OCI-LY7 (cell line): Measurements from ENCODE around the gene LMTK3. TPM values are rescaled to one million over a fixed set of nuclear protein-coding genes. Genes with fewer than 3 reads are reported as not detected.

Experiments used
- BruUV-seq: library from RNA; stranded (reverse); fragments of 400-500 nt; replicated peaks from 2 replicates; lab custom pipeline; 2021; lab: Mats Ljungman, UMichigan
- CTCF ChIA-PET: fragments of 300-600 bp; sonication (Branson Sonifier 250); formaldehyde crosslinking; loops from one replicate; lab custom pipeline; 2022; ENCODE audit warnings: antibody characterized with exemption; ENCODE audit not compliant: unreplicated experiment; lab: Charles Lee
- POLR2A ChIA-PET: fragments of 300-600 bp; sonication (Branson Sonifier 250); formaldehyde crosslinking; loops from one replicate; lab custom pipeline; 2022; ENCODE audit warnings: antibody characterized with exemption; lab: Charles Lee
- DNase-seq: peaks from one replicate; pipeline ENCODE4 v3.0.0-alpha.2; 2015; ENCODE audit warnings: low spot score
- H2AFZ ChIP-seq: fragments of 200-600 bp; sonication (generic), shearing (Covaris generic); 2 replicates; pipeline ENCODE4 v1.6.1; 2014; ENCODE audit warnings: mild to moderate bottlenecking, antibody characterized with exemption, low read length, moderate library complexity
- H3K27ac ChIP-seq: fragments of 200-600 bp; sonication (generic); 2 replicates; pipeline ENCODE4 v1.5.1; 2014; ENCODE audit warnings: mixed run types, low read depth, mild to moderate bottlenecking, moderate library complexity, low read length, inconsistent platforms; ENCODE audit not compliant: poor library complexity, severe bottlenecking
- H3K36me3 ChIP-seq: fragments of 200-600 bp; sonication (generic); 2 replicates; pipeline ENCODE4 v1.6.1; 2014; ENCODE audit warnings: mild to moderate bottlenecking, antibody characterized with exemption, low read length, moderate library complexity, mixed read lengths; ENCODE audit not compliant: insufficient read depth
- H3K4me1 ChIP-seq: fragments of 200-600 bp; sonication (generic); 2 replicates; pipeline ENCODE4 v1.5.1; 2014; ENCODE audit warnings: mild to moderate bottlenecking, low read length; ENCODE audit not compliant: insufficient read depth, poor library complexity, severe bottlenecking
- H3K4me2 ChIP-seq: fragments of 200-600 bp; sonication (generic); 2 replicates; pipeline ENCODE4 v1.6.1; 2014; ENCODE audit warnings: mild to moderate bottlenecking, low read length
- H3K4me3 ChIP-seq: fragments of 200-600 bp; sonication (generic); 2 replicates; pipeline ENCODE4 v1.5.1; 2014; ENCODE audit warnings: mild to moderate bottlenecking, low read depth, low read length; ENCODE audit not compliant: poor library complexity, severe bottlenecking
- H3K79me2 ChIP-seq: fragments of 200-600 bp; sonication (generic); 2 replicates; pipeline ENCODE4 v1.6.1; 2016; ENCODE audit warnings: low read depth, mild to moderate bottlenecking, low read length, moderate library complexity, mixed read lengths; ENCODE audit not compliant: insufficient read depth
- H3K9me2 ChIP-seq: fragments of 200-600 bp; sonication (generic); 2 replicates; pipeline ENCODE4 v1.6.1; 2016; ENCODE audit warnings: mild to moderate bottlenecking, low read length, mixed read lengths; ENCODE audit not compliant: insufficient read depth
- H3K9me3 ChIP-seq: fragments of 200-600 bp; sonication (generic); 2 replicates; pipeline ENCODE4 v1.6.1; 2014; ENCODE audit warnings: mild to moderate bottlenecking, mixed run types, low read length, mixed read lengths
- H4K20me1 ChIP-seq: fragments of 200-600 bp; sonication (generic); 2 replicates; pipeline ENCODE4 v1.6.1; 2014; ENCODE audit warnings: mild to moderate bottlenecking, antibody characterized with exemption, low read length, moderate library complexity, mixed read lengths; ENCODE audit not compliant: insufficient read depth
- EZH2phosphoT487 ChIP-seq: fragments of 200-600 bp; sonication (generic); IDR thresholded peaks from 2 replicates; pipeline ENCODE4 v1.6.1; 2018; ENCODE audit warnings: low read depth, borderline replicate concordance, mild to moderate bottlenecking, mixed run types, antibody characterized with exemption, low read length, moderate library complexity, mixed read lengths
- intact Hi-C: fragments of 100-400 bp; cut with micrococcal nuclease; formaldehyde crosslinking; loops from one replicate; pipeline ENCODE4 v1.10.0; 2022; ENCODE audit not compliant: unreplicated experiment
- total RNA-seq, 2 experiments: library from RNA; depleted of rRNA in 1 of 2; stranded (reverse); fragments of >200 nt in 1 of 2; shearing (Covaris generic) in 1 of 2; gene quantifications; 2 replicates each; pipeline ENCODE4 v1.2.3, GENCODE V29; 2014 to 2022
- TF ChIP-seq, protein P1 (sequence below): fragments of 200-600 bp; sonication (generic); conservative IDR thresholded peaks from 2 replicates; pipeline ENCODE4 v1.5.1; 2014; ENCODE audit warnings: mild to moderate bottlenecking, antibody characterized with exemption, low read length, moderate library complexity, mixed read lengths

The LMTK3 gene
- total RNA-seq, 2 experiments from 2014 or later = 1.3 to 9.7 TPM

DNA sequence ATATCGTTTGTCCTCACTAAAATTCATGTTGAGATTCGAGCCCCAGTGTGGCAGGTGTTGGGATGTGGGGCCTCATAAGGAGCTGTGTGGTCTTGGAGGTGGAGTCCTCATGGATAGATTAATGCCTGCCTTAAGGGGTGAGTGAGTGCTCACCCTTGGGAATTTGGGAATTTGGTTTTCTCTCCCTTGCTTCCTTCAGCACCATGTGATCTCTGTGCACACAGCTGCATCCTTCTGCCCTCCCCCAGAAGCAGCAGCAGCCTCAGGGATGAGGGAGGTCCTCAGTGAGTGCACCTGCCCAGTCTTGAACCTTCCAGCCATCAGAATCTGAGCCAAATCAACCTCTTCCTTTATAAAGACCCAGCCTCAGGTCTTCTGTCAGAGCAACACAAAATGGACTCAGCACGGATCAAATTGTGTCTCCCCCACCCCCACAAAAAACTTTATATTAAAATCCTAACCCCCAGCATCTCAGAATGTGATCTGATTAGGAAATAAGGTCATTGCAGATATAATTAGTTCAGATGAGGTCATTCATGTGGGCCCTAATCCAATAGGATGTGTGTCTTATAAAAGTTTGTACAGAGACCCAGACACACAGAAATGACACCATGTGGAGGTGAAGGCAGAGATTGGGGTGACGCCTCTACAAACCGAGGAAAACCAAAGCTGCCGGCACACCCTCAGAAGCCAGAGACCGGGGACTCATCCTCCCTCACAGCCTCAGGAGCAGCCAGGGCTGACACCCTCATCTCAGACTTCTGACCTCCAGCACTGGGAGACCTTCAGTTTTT is 29.6 kb downstream of the LMTK3 start:
- Histone ChIP-seq H3K9me3 (no peaks in the 10 kb centered on the region), H3K36me3 (peaks cover 27% of the 10 kb centered on the region), H3K4me2 (no peak overlapping the region), H3K9me2 (no peaks in the 10 kb centered on the region), H3K4me1 (no peaks in the 10 kb centered on the region), H3K4me3 (no peak overlapping the region), H4K20me1 (no peaks in the 10 kb centered on the region), H3K27ac (no peak overlapping the region), H3K79me2 (no peaks in the 10 kb centered on the region), H2AFZ (no peak overlapping the region)
- TF ChIP-seq EZH2phosphoT487 = no peak
- DNase-seq = no peak
- TSS peak; percentile 66 for BruUV-seq
- ChIA-PET CTCF (no interaction called here), POLR2A (no interaction called here)
- intact Hi-C loops = no loop called here

DNA sequence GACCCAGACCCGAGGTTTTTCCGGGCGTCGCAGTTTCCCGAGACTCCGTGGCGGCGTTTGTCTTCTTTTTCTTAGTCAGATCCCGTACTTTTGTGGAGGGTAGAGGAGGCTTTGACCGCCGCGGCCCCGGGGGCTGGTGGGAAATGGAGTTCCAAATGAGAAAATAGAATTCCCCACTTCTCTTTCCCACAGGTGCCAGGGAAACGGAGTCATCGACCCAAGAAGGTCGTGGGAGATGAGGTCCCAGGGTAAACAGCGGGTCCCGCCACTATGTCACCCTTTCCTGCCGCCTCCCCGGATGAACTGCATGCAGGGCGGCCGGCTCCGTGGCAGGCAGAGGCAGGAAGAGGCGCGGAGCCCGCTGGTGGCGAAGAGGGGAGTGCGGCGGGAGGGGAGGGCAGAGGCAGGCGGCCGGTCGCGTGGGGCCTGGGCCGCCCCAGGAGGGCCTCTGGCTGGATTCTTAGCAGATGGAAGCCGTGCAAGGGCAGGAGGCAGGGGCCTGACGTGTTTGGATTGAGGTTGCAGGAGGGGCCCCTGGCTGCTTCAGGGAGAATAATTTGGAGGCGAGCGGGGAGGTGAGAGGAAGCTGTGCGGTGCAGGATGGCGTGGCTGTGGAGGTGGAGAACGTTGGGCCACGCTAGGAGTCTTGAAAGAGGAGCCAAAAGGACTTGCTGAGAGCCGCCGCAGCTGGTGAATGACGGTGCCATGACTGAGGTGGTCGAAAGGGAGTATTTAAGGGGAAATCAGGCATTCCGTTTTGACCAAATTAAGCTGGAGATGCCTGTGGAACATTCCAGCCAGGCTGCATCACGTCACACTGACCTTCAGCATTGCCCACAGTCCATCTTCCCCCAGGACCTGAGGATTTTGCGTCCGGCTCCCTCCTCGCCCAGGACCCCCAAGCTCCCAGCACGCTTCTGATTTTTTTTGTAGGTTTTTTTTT is 30.8 kb downstream of the LMTK3 start:
- no peak for DNase-seq
- H3K36me3 ChIP-seq = peaks cover 32% of the 10 kb centered on the region
- ChIA-PET CTCF (no interaction called here), POLR2A (no interaction called here)
- H2AFZ ChIP-seq = no peak overlapping the region
- intact Hi-C loops = no loop called here
- no peaks in the 10 kb centered on the region for H3K79me2 ChIP-seq
- no peak overlapping the region for H3K27ac ChIP-seq
- no peak overlapping the region for H3K4me2 ChIP-seq
- TF ChIP-seq, protein P1, sequence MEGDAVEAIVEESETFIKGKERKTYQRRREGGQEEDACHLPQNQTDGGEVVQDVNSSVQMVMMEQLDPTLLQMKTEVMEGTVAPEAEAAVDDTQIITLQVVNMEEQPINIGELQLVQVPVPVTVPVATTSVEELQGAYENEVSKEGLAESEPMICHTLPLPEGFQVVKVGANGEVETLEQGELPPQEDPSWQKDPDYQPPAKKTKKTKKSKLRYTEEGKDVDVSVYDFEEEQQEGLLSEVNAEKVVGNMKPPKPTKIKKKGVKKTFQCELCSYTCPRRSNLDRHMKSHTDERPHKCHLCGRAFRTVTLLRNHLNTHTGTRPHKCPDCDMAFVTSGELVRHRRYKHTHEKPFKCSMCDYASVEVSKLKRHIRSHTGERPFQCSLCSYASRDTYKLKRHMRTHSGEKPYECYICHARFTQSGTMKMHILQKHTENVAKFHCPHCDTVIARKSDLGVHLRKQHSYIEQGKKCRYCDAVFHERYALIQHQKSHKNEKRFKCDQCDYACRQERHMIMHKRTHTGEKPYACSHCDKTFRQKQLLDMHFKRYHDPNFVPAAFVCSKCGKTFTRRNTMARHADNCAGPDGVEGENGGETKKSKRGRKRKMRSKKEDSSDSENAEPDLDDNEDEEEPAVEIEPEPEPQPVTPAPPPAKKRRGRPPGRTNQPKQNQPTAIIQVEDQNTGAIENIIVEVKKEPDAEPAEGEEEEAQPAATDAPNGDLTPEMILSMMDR = no peak
- no peaks in the 10 kb centered on the region for H3K9me3 ChIP-seq
- no peaks in the 10 kb centered on the region for H3K4me1 ChIP-seq
- no peaks in the 10 kb centered on the region for H3K9me2 ChIP-seq
- no peak overlapping the region for H3K4me3 ChIP-seq
- H4K20me1 ChIP-seq = no peaks in the 10 kb centered on the region
- BruUV-seq = no TSS peak

DNA sequence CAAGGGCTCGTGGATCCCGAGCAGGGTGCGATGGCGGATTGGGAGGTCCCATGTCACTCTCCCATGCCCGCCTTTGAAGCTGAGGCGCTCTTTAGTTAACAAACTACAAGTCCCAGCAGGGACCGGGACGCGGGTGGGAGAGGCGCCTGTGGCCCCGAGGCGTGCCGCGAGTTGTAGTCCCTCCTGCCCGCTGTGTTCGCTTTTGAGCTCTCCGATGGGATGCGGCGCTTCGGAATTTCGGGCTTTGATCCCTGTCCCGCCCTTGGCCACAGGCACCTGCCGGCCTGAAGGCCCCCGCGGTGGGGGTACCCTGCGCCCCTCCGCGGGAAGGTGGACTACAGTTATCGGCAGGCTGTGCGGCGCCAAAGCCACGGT is 31.5 kb downstream of the LMTK3 start:
- H2AFZ ChIP-seq = no peak overlapping the region
- DNase-seq = no peak
- no peaks in the 10 kb centered on the region for H3K79me2 ChIP-seq
- no peaks in the 10 kb centered on the region for H3K9me3 ChIP-seq
- TF ChIP-seq, protein P1 = no peak
- no peak for TF ChIP-seq EZH2phosphoT487
- BruUV-seq = no TSS peak
- no peaks in the 10 kb centered on the region for H3K4me1 ChIP-seq
- peaks cover 39% of the 10 kb centered on the region for H3K36me3 ChIP-seq
- intact Hi-C loops = no loop called here
- no peak overlapping the region for H3K4me3 ChIP-seq
- ChIA-PET CTCF (no interaction called here), POLR2A (interaction anchor here (1.0 kb wide), 1 partner anchor 127 kb away, joined by 4 read pairs; no protein-coding TSS in a partner anchor)
- H3K9me2 ChIP-seq = no peaks in the 10 kb centered on the region
- no peaks in the 10 kb centered on the region for H4K20me1 ChIP-seq
- no peak overlapping the region for H3K27ac ChIP-seq
- no peak overlapping the region for H3K4me2 ChIP-seq
